NAMALWA (cell line): ENCODE measurements around the gene BMPER.
A peak's percentile ranks its signal among the peaks of the same experiment; 100 is the strongest.

Experiments
- DNase-seq: peaks from one replicate; pipeline ENCODE4 v3.0.0-alpha.2; 2015; ENCODE audit warnings: low spot score

Gene BMPER

GRCh38 chr7:33905389-33906032 is at the start of gene BMPER:
Gene BMPER, plus strand, starts transcription at chr7:33905539. Its CDS starts 75 bp downstream, at chr7:33905614.
- no peak for DNase-seq

- DNase-seq: no peak
These were observed 43.4 kb upstream of the BMPER start for GRCh38 chr7:33861947-33862346.

- no peak for DNase-seq
These were observed 42.2 kb upstream of the BMPER start for GRCh38 chr7:33862946-33863814.

- no peak for DNase-seq
These were observed 37.2 kb upstream of the BMPER start for GRCh38 chr7:33868166-33868565.

GRCh38 chr7:33869176-33869575 is 36.2 kb upstream of the BMPER start:
- DNase-seq: no peak

- no peak for DNase-seq
These were observed 35.2 kb upstream of the BMPER start for GRCh38 chr7:33870120-33870519.

GRCh38 chr7:33872870-33873269 is 32.5 kb upstream of the BMPER start:
- no peak for DNase-seq

- DNase-seq: no peak
These were observed 31.8 kb upstream of the BMPER start for GRCh38 chr7:33873518-33873917.

GRCh38 chr7:33873981-33874750 is 31.2 kb upstream of the BMPER start:
- no peak for DNase-seq

- no peak for DNase-seq
These were observed 30.4 kb upstream of the BMPER start for GRCh38 chr7:33874943-33875342.

GRCh38 chr7:33876596-33877274 is 28.6 kb upstream of the BMPER start:
- DNase-seq: no peak

- DNase-seq: no peak
These were observed 24.6 kb upstream of the BMPER start for GRCh38 chr7:33880787-33881186.

GRCh38 chr7:33881316-33881715 is 24.0 kb upstream of the BMPER start:
- DNase-seq: no peak

- no peak for DNase-seq
These were observed 23.1 kb upstream of the BMPER start for GRCh38 chr7:33882040-33882837.

- DNase-seq: no peak
These were observed 22.2 kb upstream of the BMPER start for GRCh38 chr7:33882950-33883670.

GRCh38 chr7:33883671-33883965 is 21.7 kb upstream of the BMPER start:
- DNase-seq: no peak

GRCh38 chr7:33885290-33886148 is 19.8 kb upstream of the BMPER start:
- no peak for DNase-seq

- DNase-seq: peak; percentile 17
These were observed 19.2 kb upstream of the BMPER start for GRCh38 chr7:33886149-33886623.

GRCh38 chr7:33887266-33887975 is 17.9 kb upstream of the BMPER start:
- no peak for DNase-seq
